HepG2 (cell line): ENCODE data around the gene CABP2. TPM values are rescaled to one million over a fixed set of nuclear protein-coding genes. Genes with fewer than 3 reads are reported as not detected.

Experiments used
- ATAC-seq: fragments of 200-7000 bp; cut with Tn5 transposase; 3 replicates; pipeline ENCODE4 v1.9.1; 2020; ENCODE audit warnings: mild to moderate bottlenecking, moderate library complexity
- BruUV-seq: library from RNA; stranded (reverse); fragments of 400-500 nt; replicated peaks from 2 replicates; lab custom pipeline; 2021; lab: Mats Ljungman, UMichigan
- CTCF ChIA-PET: fragments of 300-600 bp; formaldehyde crosslinking; extraction: SDS; loops from one replicate; lab custom pipeline; 2021; ENCODE audit warnings: low total read pairs, inconsistent platforms, low intra/inter-chr PET ratio; lab: Yijun Ruan, JAX
- POLR2A ChIA-PET: fragments of 350-600 bp; sonication (Branson Sonifier 250); formaldehyde crosslinking; loops from one replicate; lab custom pipeline; 2020; ENCODE audit warnings: antibody characterized with exemption, inconsistent platforms; lab: Yijun Ruan, JAX
- DNase-seq: peaks from one replicate; pipeline ENCODE4 v3.0.0-alpha.2; 2015; ENCODE audit warnings: low spot score
- FAIRE-seq: peaks from 3 replicates; lab custom pipeline; 2011; peaks lifted over from hg19 to GRCh38; lab: Jason Lieb, UNC
- H2AFZ ChIP-seq: one replicate; pipeline ENCODE4 v1.6.1; 2011; ENCODE audit warnings: low read length, inconsistent platforms
- H3K27ac ChIP-seq: fragments of 300-600 bp; 3 replicates; pipeline ENCODE4 v1.8.0; 2011; ENCODE audit warnings: mixed run types, mild to moderate bottlenecking, mixed read lengths, low read length, inconsistent platforms; ENCODE audit not compliant: insufficient read depth; ENCODE audit errors: extremely low read length
- H3K27me3 ChIP-seq, 2 experiments: fragments of 200-600 bp in 1 of 2; 2 replicates in 1 of 2; 3 replicates in 1 of 2; pipeline versions ENCODE4 v1.6.0 to v1.8.0; 2011; ENCODE audit warnings: low read length in 2 of 2, mild to moderate bottlenecking in 2 of 2, moderate library complexity in 2 of 2, inconsistent platforms in 1 of 2; ENCODE audit not compliant: insufficient read depth in 2 of 2, control insufficient read depth in 1 of 2
- H3K36me3 ChIP-seq, 2 experiments: fragments of 200-600 bp in 1 of 2; replicated peaks in 1 of 2; 2 replicates in 1 of 2; 3 replicates in 1 of 2; pipeline versions ENCODE4 v1.5.1 to v1.8.0; 2011; ENCODE audit warnings: low read length in 2 of 2, inconsistent platforms in 1 of 2; ENCODE audit not compliant: insufficient read depth in 2 of 2, control insufficient read depth in 1 of 2
- H3K4me1 ChIP-seq: 2 replicates; pipeline ENCODE4 v1.5.1; 2012; ENCODE audit warnings: low read length, inconsistent platforms; ENCODE audit not compliant: insufficient read depth
- H3K4me2 ChIP-seq: 2 replicates; pipeline ENCODE4 v1.6.0; 2011; ENCODE audit warnings: low read depth, low read length, inconsistent platforms
- H3K4me3 ChIP-seq, 3 experiments: fragments of 200-600 bp in 1 of 3; sonication (generic), shearing (Covaris generic) in 1 of 3; replicated peaks in 1 of 3; 2 replicates each; pipeline ENCODE4 v1.5.1; 2011 to 2016; ENCODE audit warnings: low read length in 3 of 3, inconsistent platforms in 2 of 3, low read depth in 2 of 3, mild to moderate bottlenecking in 2 of 3, control low read depth in 1 of 3, mixed read lengths in 1 of 3; ENCODE audit not compliant: insufficient read depth in 1 of 3
- H3K79me2 ChIP-seq: one replicate; pipeline ENCODE4 v1.6.1; 2011; ENCODE audit warnings: low read length, inconsistent platforms; ENCODE audit not compliant: insufficient read depth
- H3K9ac ChIP-seq: 2 replicates; pipeline ENCODE4 v1.6.0; 2011; ENCODE audit warnings: mild to moderate bottlenecking, low read depth, low read length, inconsistent platforms; ENCODE audit not compliant: insufficient read depth
- H3K9me3 ChIP-seq: 2 replicates; pipeline ENCODE4 v1.5.1; 2012; ENCODE audit warnings: mild to moderate bottlenecking, low read length
- H4K20me1 ChIP-seq: 2 replicates; pipeline ENCODE4 v1.6.0; 2011; ENCODE audit warnings: inconsistent platforms, mild to moderate bottlenecking, low read length, moderate library complexity; ENCODE audit not compliant: insufficient read depth
- ARNT ChIP-seq: fragments of 450-650 bp; IDR thresholded peaks from 2 replicates; pipeline ENCODE4 v1.6.1; 2017
- E2F5 ChIP-seq: sonication (generic); formaldehyde crosslinking; conservative IDR thresholded peaks from 2 replicates; pipeline ENCODE4 v1.4.0; 2020; ENCODE audit warnings: missing genetic modification reagents
- FOXO1 ChIP-seq: sonication (generic); formaldehyde crosslinking; IDR thresholded peaks from 2 replicates; pipeline ENCODE4 v1.4.0; 2020; ENCODE audit warnings: missing genetic modification reagents
- MATR3 ChIP-seq: sonication (generic); formaldehyde crosslinking; IDR thresholded peaks from 2 replicates; pipeline ENCODE4 v1.4.0; 2020; ENCODE audit warnings: missing genetic modification reagents
- SYNCRIP ChIP-seq: fragments of 200-400 bp; formaldehyde crosslinking; IDR thresholded peaks from 2 replicates; pipeline ENCODE4 v1.6.1; 2018; ENCODE audit warnings: mild to moderate bottlenecking, low read depth, low read length; ENCODE audit not compliant: insufficient read depth
- WIZ ChIP-seq: sonication (generic); formaldehyde crosslinking; IDR thresholded peaks from 2 replicates; pipeline ENCODE4 v1.5.1; 2020; ENCODE audit warnings: mild to moderate bottlenecking, missing genetic modification reagents
- ZBTB49 ChIP-seq: sonication (generic); formaldehyde crosslinking; IDR thresholded peaks from 2 replicates; pipeline ENCODE4 v1.4.0; 2020; ENCODE audit warnings: missing genetic modification reagents, borderline replicate concordance
- ZNF235 ChIP-seq: sonication (generic); formaldehyde crosslinking; IDR thresholded peaks from 2 replicates; pipeline ENCODE4 v1.8.1; 2023; ENCODE audit warnings: mild to moderate bottlenecking, missing genetic modification reagents, borderline replicate concordance
- ZNF333 ChIP-seq: sonication (generic); formaldehyde crosslinking; IDR thresholded peaks from 2 replicates; pipeline ENCODE4 v1.4.0; 2020; ENCODE audit warnings: mild to moderate bottlenecking, missing genetic modification reagents, borderline replicate concordance
- ZNF343 ChIP-seq: sonication (generic); formaldehyde crosslinking; IDR thresholded peaks from 2 replicates; pipeline ENCODE4 v1.4.0; 2020; ENCODE audit warnings: mild to moderate bottlenecking, missing genetic modification reagents
- ZNF503 ChIP-seq: sonication (generic); formaldehyde crosslinking; IDR thresholded peaks from 2 replicates; pipeline ENCODE4 v1.4.0; 2020; ENCODE audit warnings: missing genetic modification reagents
- WGBS: methylation state at CpG from one replicate; pipeline ENCODE4 v1.1.6; 2017; ENCODE audit warnings: low lambda C conversion rate; 5-methylcytosine and 5-hydroxymethylcytosine counted together
- in situ Hi-C: cut with HindIII; loops from 2 replicates; pipeline ENCODE4 v1.10.0; 2017; ENCODE audit warnings: low pct_unique_long_range_greater_than_20kb; ENCODE audit not compliant: extremely low pct_ligation_motif_present
- intact Hi-C: fragments of 100-400 bp; cut with micrococcal nuclease; formaldehyde crosslinking; loops from one replicate; pipeline ENCODE4 v1.10.0; 2022; ENCODE audit not compliant: unreplicated experiment
- polyA plus RNA-seq, 8 experiments: library from polyadenylated mRNA; depleted of rRNA in 3 of 8; stranded (reverse) in 7 of 8; unstranded in 1 of 8; fragments of >200 nt; fragmentation: Illumina TruSeq in 4 of 8; extraction: Trizol in 4 of 8; gene quantifications; 2 replicates each; pipeline versions ENCODE4 v1.2.1 to v1.2.3, GENCODE V29; 2011 to 2016; ENCODE audit warnings: low read depth in 4 of 8, missing spikeins in 1 of 8, mixed read lengths in 1 of 8; ENCODE audit not compliant: insufficient read depth in 1 of 8
- total RNA-seq, 5 experiments: library from RNA; depleted of rRNA; stranded (reverse); fragments of >200 nt; fragmentation: Illumina TruSeq; extraction: Trizol; gene quantifications; 2 replicates each; pipeline ENCODE4 v1.2.3, GENCODE V29; 2016; ENCODE audit warnings: low read depth in 1 of 5
- TF ChIP-seq, protein P1 (sequence below): sonication (generic); formaldehyde crosslinking; IDR thresholded peaks from 2 replicates; pipeline ENCODE4 v1.5.0; 2020; ENCODE audit warnings: mild to moderate bottlenecking, missing genetic modification reagents
- TF ChIP-seq, protein P2 (sequence below): sonication (generic); formaldehyde crosslinking; IDR thresholded peaks from 2 replicates; pipeline ENCODE4 v1.9.0; 2021; ENCODE audit warnings: missing genetic modification reagents, mild to moderate bottlenecking, borderline replicate concordance

The CABP2 gene
- total and polyA plus RNA-seq, 2 of the 13 experiments (the other 11 are each of a cell fraction or from before 2014, with no cell fraction given), result not detected

DNA sequence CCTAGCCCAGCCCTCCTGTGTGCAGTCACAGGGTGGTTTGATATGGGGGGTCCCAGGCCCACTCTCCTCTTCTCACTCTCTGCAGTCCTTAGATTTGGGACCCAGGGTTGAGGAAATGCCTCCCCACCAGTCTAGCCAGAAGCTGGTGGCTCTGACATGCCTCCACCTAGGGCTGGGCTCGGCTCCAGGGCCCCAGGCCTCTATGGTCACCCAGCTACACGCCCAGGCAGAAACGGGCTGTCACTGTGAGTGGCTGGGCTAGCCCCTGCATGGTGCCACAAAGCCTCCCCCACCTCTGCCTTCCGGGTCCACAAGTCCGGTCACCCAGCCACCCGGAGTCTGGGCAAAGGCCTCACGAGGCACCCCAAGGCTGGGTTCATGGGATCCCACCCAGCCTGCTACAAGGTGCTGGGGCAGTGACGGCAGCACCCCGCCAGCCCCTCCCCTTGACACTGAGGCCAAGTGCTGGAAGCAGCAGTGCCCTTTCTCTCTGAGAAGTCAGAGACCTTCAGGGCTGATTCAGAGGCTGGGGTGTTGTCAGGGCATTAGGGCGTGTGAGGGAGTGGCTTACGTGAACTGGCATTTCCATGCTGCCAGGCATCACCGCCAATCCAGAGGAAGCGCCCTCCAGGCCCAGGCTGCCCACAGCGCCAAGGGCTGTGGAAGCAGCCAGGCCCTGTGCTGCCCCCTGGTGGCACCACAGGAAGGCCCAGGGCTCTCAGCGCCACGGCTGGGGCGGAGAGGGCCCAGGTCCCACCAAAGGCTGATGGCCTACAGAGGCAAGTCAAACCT lies 17.4 kb downstream of the CABP2 start:
- in situ Hi-C loops, result loop anchor here (5.0 kb wide), 1 partner anchor 104 kb away; the partner anchor contains the start of genes PPP1CA and TBC1D10C
- Histone ChIP-seq H3K4me1 (peaks cover 50% of the 10 kb centered on the region), H2AFZ (no peak overlapping the region), H3K9me3 (no peaks in the 10 kb centered on the region), H3K79me2 (peaks cover 10% of the 10 kb centered on the region), H3K27ac (peak overlapping the region; percentile 65), H3K27me3 (no peaks in the 10 kb centered on the region), H3K4me2 (peak overlapping the region; percentile 95), H3K4me3 (peak overlapping the region; percentile 54 to 91 (median 82); a peak in 5 of 6 replicates), H4K20me1 (no peaks in the 10 kb centered on the region), H3K9ac (peak overlapping the region; percentile 48), H3K36me3 (no peaks in the 10 kb centered on the region)
- intact Hi-C loops, result loop anchor here (1.0 kb wide), 1 partner anchor 116 kb away; no protein-coding TSS in a partner anchor
- CTCF ChIA-PET, result interaction anchor here (0.7 to 2.2 kb wide), 4 partner anchors 104 to 155 kb away, joined by 3 to 18 read pairs (median 4); partner anchors contain the start of gene PPP1CA
- ATAC-seq (peak; percentile 69), DNase-seq (peak; percentile 80), FAIRE-seq (peak; percentile 64)
- POLR2A ChIA-PET, result interaction anchor here (0.9 to 1.3 kb wide), 4 partner anchors 15 to 151 kb away, joined by 3 to 6 read pairs (median 4); partner anchors contain the start of genes AIP and PPP1CA
- 6% methylated on average over 9 of the region's 17 CpGs for WGBS
- BruUV-seq, result no TSS peak
- TF ChIP-seq ZNF343, result 0 out of 2 replicates have a peak, but pooled peaks have one; percentile 61
- TF ChIP-seq, protein P1, sequence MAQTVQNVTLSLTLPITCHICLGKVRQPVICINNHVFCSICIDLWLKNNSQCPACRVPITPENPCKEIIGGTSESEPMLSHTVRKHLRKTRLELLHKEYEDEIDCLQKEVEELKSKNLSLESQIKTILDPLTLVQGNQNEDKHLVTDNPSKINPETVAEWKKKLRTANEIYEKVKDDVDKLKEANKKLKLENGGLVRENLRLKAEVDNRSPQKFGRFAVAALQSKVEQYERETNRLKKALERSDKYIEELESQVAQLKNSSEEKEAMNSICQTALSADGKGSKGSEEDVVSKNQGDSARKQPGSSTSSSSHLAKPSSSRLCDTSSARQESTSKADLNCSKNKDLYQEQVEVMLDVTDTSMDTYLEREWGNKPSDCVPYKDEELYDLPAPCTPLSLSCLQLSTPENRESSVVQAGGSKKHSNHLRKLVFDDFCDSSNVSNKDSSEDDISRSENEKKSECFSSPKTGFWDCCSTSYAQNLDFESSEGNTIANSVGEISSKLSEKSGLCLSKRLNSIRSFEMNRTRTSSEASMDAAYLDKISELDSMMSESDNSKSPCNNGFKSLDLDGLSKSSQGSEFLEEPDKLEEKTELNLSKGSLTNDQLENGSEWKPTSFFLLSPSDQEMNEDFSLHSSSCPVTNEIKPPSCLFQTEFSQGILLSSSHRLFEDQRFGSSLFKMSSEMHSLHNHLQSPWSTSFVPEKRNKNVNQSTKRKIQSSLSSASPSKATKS (CRISPR knock-in tag), result no peak
- TF ChIP-seq WIZ (CRISPR knock-in tag), result no peak
- TF ChIP-seq SYNCRIP, result no peak
- TF ChIP-seq ZNF235 (CRISPR knock-in tag), result no peak
- TF ChIP-seq ZNF333 (CRISPR knock-in tag), result no peak
- TF ChIP-seq, protein P2, sequence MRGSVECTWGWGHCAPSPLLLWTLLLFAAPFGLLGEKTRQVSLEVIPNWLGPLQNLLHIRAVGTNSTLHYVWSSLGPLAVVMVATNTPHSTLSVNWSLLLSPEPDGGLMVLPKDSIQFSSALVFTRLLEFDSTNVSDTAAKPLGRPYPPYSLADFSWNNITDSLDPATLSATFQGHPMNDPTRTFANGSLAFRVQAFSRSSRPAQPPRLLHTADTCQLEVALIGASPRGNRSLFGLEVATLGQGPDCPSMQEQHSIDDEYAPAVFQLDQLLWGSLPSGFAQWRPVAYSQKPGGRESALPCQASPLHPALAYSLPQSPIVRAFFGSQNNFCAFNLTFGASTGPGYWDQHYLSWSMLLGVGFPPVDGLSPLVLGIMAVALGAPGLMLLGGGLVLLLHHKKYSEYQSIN (CRISPR knock-in tag), result no peak
- TF ChIP-seq ZNF503 (CRISPR knock-in tag), result no peak
- TF ChIP-seq ARNT, result no peak
- no peak for TF ChIP-seq FOXO1 (CRISPR knock-in tag)
- TF ChIP-seq ZBTB49 (CRISPR knock-in tag), result no peak
- no peak for TF ChIP-seq E2F5 (CRISPR knock-in tag)
- TF ChIP-seq MATR3 (CRISPR knock-in tag), result no peak
